HepG2 (cell line): ENCODE data around the gene OPRL1. TPM values are rescaled to one million over a fixed set of nuclear protein-coding genes. Genes with fewer than 3 reads are reported as not detected.

Experiments used
- ADNP ChIP-seq: sonication (generic); formaldehyde crosslinking; IDR thresholded peaks from 2 replicates; pipeline ENCODE4 v1.4.0; 2020; ENCODE audit warnings: missing genetic modification reagents
- MAZ ChIP-seq, 2 experiments: sonication (generic) in 1 of 2; formaldehyde crosslinking in 1 of 2; IDR thresholded peaks; 2 replicates each; pipeline versions ENCODE4 v1.5.0 to v1.6.1; 2012 to 2020; ENCODE audit warnings: low read depth in 2 of 2, mild to moderate bottlenecking in 2 of 2, borderline replicate concordance in 1 of 2, improper control_type of control experiment in 1 of 2, low read length in 1 of 2, missing genetic modification reagents in 1 of 2, moderate library complexity in 1 of 2
- NFRKB ChIP-seq: fragments of 450-650 bp; IDR thresholded peaks from 2 replicates; pipeline ENCODE4 v1.6.1; 2017
- SAFB2 ChIP-seq: sonication (generic); formaldehyde crosslinking; IDR thresholded peaks from 2 replicates; pipeline ENCODE4 v1.5.1; 2020; ENCODE audit warnings: missing genetic modification reagents, low read depth, mild to moderate bottlenecking, borderline replicate concordance
- TBX2 ChIP-seq: sonication (generic); formaldehyde crosslinking; IDR thresholded peaks from 2 replicates; pipeline ENCODE4 v1.5.0; 2020; ENCODE audit warnings: missing genetic modification reagents, mild to moderate bottlenecking, borderline replicate concordance
- THYN1 ChIP-seq: sonication (generic); formaldehyde crosslinking; IDR thresholded peaks from 2 replicates; pipeline ENCODE4 v1.8.1; 2023; ENCODE audit warnings: low read depth, mild to moderate bottlenecking, moderate library complexity, missing genetic modification reagents, borderline replicate concordance
- ZNF296 ChIP-seq: sonication (generic); formaldehyde crosslinking; conservative IDR thresholded peaks from 2 replicates; pipeline ENCODE4 v1.5.0; 2020; ENCODE audit warnings: mild to moderate bottlenecking, missing genetic modification reagents
- ZNF674 ChIP-seq: sonication (generic); formaldehyde crosslinking; IDR thresholded peaks from 2 replicates; pipeline ENCODE4 v1.5.0; 2020; ENCODE audit warnings: low read depth, mild to moderate bottlenecking, missing genetic modification reagents
- ZSCAN21 ChIP-seq: sonication (generic); formaldehyde crosslinking; IDR thresholded peaks from 2 replicates; pipeline ENCODE4 v1.8.0; 2022; ENCODE audit warnings: mild to moderate bottlenecking, missing genetic modification reagents, moderate library complexity, borderline replicate concordance
- polyA plus RNA-seq, 8 experiments: library from polyadenylated mRNA; depleted of rRNA in 3 of 8; stranded (reverse) in 7 of 8; unstranded in 1 of 8; fragments of >200 nt; fragmentation: Illumina TruSeq in 4 of 8; extraction: Trizol in 4 of 8; gene quantifications; 2 replicates each; pipeline versions ENCODE4 v1.2.1 to v1.2.3, GENCODE V29; 2011 to 2016; ENCODE audit warnings: low read depth in 4 of 8, missing spikeins in 1 of 8, mixed read lengths in 1 of 8; ENCODE audit not compliant: insufficient read depth in 1 of 8
- total RNA-seq, 5 experiments: library from RNA; depleted of rRNA; stranded (reverse); fragments of >200 nt; fragmentation: Illumina TruSeq; extraction: Trizol; gene quantifications; 2 replicates each; pipeline ENCODE4 v1.2.3, GENCODE V29; 2016; ENCODE audit warnings: low read depth in 1 of 5
- TF ChIP-seq, protein P1 (sequence below): sonication (generic); formaldehyde crosslinking; IDR thresholded peaks from 2 replicates; pipeline ENCODE4 v1.9.0; 2021; ENCODE audit warnings: missing genetic modification reagents, borderline replicate concordance
- TF ChIP-seq, protein P2 (sequence below): sonication (generic); formaldehyde crosslinking; IDR thresholded peaks from 2 replicates; pipeline ENCODE4 v1.4.0; 2020; ENCODE audit warnings: missing genetic modification reagents
- TF ChIP-seq, protein P3 (sequence below): sonication (generic); formaldehyde crosslinking; IDR thresholded peaks from 2 replicates; pipeline ENCODE4 v1.5.0; 2020; ENCODE audit warnings: mild to moderate bottlenecking, missing genetic modification reagents, borderline replicate concordance
- TF ChIP-seq, protein P4 (sequence below): sonication (generic); formaldehyde crosslinking; IDR thresholded peaks from 2 replicates; pipeline ENCODE4 v1.8.1; 2023; ENCODE audit warnings: mild to moderate bottlenecking, inconsistent platforms, moderate library complexity, missing genetic modification reagents, borderline replicate concordance
- TF ChIP-seq, protein P5 (sequence below): sonication (generic); formaldehyde crosslinking; IDR thresholded peaks from 2 replicates; pipeline ENCODE4 v1.4.0; 2020; ENCODE audit warnings: missing genetic modification reagents

OPRL1 gene
- total and polyA plus RNA-seq, 2 of the 13 experiments (the other 11 are each of a cell fraction or from before 2014, with no cell fraction given) = 0.35 to 0.71 TPM

DNA sequence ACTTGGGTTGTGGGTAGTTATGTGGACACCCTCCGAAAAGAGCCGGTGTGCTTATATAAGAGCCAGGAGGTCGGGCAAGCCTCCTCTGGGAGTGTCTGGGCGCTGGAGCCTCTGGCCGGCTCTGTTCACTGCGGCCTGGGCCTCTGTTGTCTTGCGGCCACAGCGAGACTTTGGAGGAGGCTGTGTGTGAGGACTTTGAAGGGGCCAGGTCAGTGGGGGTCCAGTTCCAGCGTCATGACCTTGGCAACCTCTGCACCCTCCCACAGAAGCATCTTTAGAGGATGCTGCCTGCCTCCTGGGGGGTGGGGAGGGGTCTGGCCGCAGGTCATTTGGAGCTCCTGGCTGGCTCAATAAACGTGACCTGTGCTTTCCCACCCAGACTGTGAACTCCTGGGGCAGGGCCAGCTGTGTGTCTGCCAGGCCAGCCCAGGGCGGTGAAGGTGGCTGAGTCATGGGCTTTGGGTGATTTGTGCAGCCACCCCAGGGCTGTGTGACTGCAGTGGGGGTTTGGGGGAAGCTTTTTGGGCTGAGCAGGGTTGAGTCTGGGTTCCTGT, 15.7 kb upstream of the OPRL1 start (continued):
- TF ChIP-seq, protein P1, sequence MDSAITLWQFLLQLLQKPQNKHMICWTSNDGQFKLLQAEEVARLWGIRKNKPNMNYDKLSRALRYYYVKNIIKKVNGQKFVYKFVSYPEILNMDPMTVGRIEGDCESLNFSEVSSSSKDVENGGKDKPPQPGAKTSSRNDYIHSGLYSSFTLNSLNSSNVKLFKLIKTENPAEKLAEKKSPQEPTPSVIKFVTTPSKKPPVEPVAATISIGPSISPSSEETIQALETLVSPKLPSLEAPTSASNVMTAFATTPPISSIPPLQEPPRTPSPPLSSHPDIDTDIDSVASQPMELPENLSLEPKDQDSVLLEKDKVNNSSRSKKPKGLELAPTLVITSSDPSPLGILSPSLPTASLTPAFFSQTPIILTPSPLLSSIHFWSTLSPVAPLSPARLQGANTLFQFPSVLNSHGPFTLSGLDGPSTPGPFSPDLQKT (CRISPR knock-in tag) = no peak
- TF ChIP-seq ZNF296 = no peak
- 0 out of 2 replicates have a peak, but pooled peaks have one; percentile 10 for TF ChIP-seq ZSCAN21 (CRISPR knock-in tag)
- no peak for TF ChIP-seq THYN1
- TF ChIP-seq, protein P2, sequence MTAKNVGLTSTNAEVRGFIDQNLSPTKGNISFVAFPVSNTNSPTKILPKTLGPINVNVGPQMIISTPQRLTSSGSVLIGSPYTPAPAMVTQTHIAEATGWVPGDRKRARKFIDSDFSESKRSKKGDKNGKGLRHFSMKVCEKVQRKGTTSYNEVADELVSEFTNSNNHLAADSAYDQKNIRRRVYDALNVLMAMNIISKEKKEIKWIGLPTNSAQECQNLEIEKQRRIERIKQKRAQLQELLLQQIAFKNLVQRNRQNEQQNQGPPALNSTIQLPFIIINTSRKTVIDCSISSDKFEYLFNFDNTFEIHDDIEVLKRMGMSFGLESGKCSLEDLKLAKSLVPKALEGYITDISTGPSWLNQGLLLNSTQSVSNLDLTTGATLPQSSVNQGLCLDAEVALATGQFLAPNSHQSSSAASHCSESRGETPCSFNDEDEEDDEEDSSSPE (CRISPR knock-in tag) = peak; percentile 10; the same call in 1 of the 2 replicates
- no peak for TF ChIP-seq ADNP (CRISPR knock-in tag)
- TF ChIP-seq, protein P3, sequence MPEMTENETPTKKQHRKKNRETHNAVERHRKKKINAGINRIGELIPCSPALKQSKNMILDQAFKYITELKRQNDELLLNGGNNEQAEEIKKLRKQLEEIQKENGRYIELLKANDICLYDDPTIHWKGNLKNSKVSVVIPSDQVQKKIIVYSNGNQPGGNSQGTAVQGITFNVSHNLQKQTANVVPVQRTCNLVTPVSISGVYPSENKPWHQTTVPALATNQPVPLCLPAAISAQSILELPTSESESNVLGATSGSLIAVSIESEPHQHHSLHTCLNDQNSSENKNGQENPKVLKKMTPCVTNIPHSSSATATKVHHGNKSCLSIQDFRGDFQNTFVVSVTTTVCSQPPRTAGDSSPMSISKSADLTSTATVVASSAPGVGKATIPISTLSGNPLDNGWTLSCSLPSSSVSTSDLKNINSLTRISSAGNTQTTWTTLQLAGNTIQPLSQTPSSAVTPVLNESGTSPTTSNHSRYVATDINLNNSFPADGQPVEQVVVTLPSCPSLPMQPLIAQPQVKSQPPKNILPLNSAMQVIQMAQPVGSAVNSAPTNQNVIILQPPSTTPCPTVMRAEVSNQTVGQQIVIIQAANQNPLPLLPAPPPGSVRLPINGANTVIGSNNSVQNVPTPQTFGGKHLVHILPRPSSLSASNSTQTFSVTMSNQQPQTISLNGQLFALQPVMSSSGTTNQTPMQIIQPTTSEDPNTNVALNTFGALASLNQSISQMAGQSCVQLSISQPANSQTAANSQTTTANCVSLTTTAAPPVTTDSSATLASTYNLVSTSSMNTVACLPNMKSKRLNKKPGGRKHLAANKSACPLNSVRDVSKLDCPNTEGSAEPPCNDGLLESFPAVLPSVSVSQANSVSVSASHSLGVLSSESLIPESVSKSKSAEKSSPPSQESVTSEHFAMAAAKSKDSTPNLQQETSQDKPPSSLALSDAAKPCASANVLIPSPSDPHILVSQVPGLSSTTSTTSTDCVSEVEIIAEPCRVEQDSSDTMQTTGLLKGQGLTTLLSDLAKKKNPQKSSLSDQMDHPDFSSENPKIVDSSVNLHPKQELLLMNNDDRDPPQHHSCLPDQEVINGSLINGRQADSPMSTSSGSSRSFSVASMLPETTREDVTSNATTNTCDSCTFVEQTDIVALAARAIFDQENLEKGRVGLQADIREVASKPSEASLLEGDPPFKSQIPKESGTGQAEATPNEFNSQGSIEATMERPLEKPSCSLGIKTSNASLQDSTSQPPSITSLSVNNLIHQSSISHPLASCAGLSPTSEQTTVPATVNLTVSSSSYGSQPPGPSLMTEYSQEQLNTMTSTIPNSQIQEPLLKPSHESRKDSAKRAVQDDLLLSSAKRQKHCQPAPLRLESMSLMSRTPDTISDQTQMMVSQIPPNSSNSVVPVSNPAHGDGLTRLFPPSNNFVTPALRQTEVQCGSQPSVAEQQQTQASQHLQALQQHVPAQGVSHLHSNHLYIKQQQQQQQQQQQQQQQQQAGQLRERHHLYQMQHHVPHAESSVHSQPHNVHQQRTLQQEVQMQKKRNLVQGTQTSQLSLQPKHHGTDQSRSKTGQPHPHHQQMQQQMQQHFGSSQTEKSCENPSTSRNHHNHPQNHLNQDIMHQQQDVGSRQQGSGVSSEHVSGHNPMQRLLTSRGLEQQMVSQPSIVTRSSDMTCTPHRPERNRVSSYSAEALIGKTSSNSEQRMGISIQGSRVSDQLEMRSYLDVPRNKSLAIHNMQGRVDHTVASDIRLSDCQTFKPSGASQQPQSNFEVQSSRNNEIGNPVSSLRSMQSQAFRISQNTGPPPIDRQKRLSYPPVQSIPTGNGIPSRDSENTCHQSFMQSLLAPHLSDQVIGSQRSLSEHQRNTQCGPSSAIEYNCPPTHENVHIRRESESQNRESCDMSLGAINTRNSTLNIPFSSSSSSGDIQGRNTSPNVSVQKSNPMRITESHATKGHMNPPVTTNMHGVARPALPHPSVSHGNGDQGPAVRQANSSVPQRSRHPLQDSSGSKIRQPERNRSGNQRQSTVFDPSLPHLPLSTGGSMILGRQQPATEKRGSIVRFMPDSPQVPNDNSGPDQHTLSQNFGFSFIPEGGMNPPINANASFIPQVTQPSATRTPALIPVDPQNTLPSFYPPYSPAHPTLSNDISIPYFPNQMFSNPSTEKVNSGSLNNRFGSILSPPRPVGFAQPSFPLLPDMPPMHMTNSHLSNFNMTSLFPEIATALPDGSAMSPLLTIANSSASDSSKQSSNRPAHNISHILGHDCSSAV (CRISPR knock-in tag) = 0 out of 2 replicates have a peak, but pooled peaks have one; percentile 53
- no peak; the same call in 1 of the 2 replicates for TF ChIP-seq SAFB2 (CRISPR knock-in tag)
- no peak for TF ChIP-seq NFRKB
- TF ChIP-seq, protein P4, sequence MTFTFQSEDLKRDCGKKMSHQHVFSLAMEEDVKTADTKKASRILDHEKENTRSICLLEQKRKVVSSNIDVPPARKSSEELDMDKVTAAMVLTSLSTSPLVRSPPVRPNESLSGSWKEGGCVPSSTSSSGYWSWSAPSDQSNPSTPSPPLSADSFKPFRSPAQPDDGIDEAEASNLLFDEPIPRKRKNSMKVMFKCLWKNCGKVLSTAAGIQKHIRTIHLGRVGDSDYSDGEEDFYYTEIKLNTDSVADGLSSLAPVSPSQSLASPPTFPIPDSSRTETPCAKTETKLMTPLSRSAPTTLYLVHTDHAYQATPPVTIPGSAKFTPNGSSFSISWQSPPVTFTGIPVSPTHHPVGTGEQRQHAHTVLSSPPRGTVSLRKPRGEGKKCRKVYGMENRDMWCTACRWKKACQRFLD (CRISPR knock-in tag) = no peak; the same call in 1 of the 2 replicates
- peak; percentile 21; the same call in 1 of the 2 replicates for TF ChIP-seq TBX2 (CRISPR knock-in tag)
- peak; percentile 24; the same call in 1 of the 2 replicates for TF ChIP-seq ZNF674 (CRISPR knock-in tag)
- TF ChIP-seq, protein P5, sequence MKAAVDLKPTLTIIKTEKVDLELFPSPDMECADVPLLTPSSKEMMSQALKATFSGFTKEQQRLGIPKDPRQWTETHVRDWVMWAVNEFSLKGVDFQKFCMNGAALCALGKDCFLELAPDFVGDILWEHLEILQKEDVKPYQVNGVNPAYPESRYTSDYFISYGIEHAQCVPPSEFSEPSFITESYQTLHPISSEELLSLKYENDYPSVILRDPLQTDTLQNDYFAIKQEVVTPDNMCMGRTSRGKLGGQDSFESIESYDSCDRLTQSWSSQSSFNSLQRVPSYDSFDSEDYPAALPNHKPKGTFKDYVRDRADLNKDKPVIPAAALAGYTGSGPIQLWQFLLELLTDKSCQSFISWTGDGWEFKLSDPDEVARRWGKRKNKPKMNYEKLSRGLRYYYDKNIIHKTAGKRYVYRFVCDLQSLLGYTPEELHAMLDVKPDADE (CRISPR knock-in tag) = no peak
- no peak for TF ChIP-seq MAZ (IDR thresholded peaks at IDR 0.05; ENCODE audit: borderline replicate concordance, low read depth, low read length)
- no peak for TF ChIP-seq MAZ (CRISPR knock-in tag; IDR thresholded peaks at IDR 0.05; ENCODE audit: low read depth)
